ENCODE data around the gene TBX19.

The TBX19 gene

GRCh38 chr1:168281603-168282325 lies 1.1 kb downstream of the TBX19 start:
- DNase-seq: no peak

GRCh38 chr1:168285521-168285790 lies 4.8 kb downstream of the TBX19 start:
- no peak for DNase-seq

GRCh38 chr1:168285971-168286927 lies 5.6 kb downstream of the TBX19 start:
- no peak for DNase-seq

- no peak for DNase-seq
Observed at GRCh38 chr1:168287237-168287664, 6.6 kb downstream of the TBX19 start.

GRCh38 chr1:168288311-168289052 lies 7.8 kb downstream of the TBX19 start:
- no peak for DNase-seq

- DNase-seq: no peak
Observed at GRCh38 chr1:168291222-168291837, 10.7 kb downstream of the TBX19 start.

GRCh38 chr1:168293356-168293755 lies 12.7 kb downstream of the TBX19 start:
- no peak for DNase-seq

GRCh38 chr1:168295411-168296114 lies 14.9 kb downstream of the TBX19 start:
- no peak for DNase-seq

GRCh38 chr1:168297019-168297730 lies 16.5 kb downstream of the TBX19 start:
- DNase-seq: no peak

- no peak for DNase-seq
Observed at GRCh38 chr1:168298446-168298845, 17.8 kb downstream of the TBX19 start.

- no peak for DNase-seq
Observed at GRCh38 chr1:168300626-168301025, 19.9 kb downstream of the TBX19 start.

GRCh38 chr1:168301664-168302320 lies 21.1 kb downstream of the TBX19 start:
- no peak for DNase-seq

GRCh38 chr1:168303716-168304540 lies 23.3 kb downstream of the TBX19 start:
- DNase-seq: no peak

- no peak for DNase-seq
Observed at GRCh38 chr1:168304865-168305264, 24.2 kb downstream of the TBX19 start.

- no peak for DNase-seq
Observed at GRCh38 chr1:168312718-168313604, 32.3 kb downstream of the TBX19 start.

- no peak for DNase-seq
Observed at GRCh38 chr1:168316142-168316541, 35.5 kb downstream of the TBX19 start.

- DNase-seq: no peak
Observed at GRCh38 chr1:168317309-168317708, 36.6 kb downstream of the TBX19 start.

- no peak for DNase-seq
Observed at GRCh38 chr1:168319691-168320090, 39.0 kb downstream of the TBX19 start.

GRCh38 chr1:168320149-168320548 lies 39.5 kb downstream of the TBX19 start:
- DNase-seq: no peak

Data from activated CD4-positive, alpha-beta T cell treated with anti-CD3 and anti-CD28 coated beads for 4 hours (primary cell).